Measurements from ENCODE around the gene CPSF2.

Gene CPSF2

DNA sequence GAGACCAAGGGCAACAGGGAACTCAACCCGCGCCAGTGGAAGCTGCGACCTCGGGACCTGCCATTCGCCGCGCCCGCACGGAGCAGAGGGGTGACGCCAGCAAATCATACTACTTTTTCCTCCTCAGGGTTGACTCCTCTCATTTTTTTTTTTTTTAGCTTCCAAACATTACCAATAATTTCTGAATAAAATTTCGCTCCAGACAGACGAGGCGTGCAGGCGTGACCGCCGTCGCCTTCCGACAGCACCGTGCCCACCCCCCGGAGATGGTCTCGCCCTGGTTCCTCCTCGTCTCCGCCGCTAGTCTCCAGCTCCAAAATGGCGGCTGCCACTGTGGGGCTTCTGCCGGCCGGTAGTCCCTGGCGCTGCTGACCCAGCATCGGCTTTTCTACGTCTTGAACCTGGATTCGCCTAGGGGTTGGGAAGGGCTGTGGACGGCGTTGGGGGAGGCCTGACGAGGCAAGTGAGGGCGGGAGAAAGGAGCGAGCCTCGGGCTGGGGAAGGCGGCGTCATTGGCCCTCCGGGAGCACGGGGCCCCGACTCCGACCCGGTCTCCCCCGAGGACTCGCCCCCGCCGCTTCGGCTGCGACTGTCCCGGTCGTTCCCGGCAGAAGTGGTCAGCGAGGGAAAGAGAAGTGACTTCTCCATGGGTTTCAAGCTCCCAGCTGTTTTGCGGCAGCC lies at the start of gene CPSF2, which contains the start of gene NDUFB1:
TSS of gene CPSF2 (plus strand) at position 300 of the 681 bp plus-strand sequence. CDS start 9,016 bp downstream, outside the sequence.
TSS of gene NDUFB1 (minus strand) at position 37 of the 681 bp plus-strand sequence. CDS start 4,069 bp downstream, outside the sequence.
- DNase-seq, result peak; percentile 84

DNA sequence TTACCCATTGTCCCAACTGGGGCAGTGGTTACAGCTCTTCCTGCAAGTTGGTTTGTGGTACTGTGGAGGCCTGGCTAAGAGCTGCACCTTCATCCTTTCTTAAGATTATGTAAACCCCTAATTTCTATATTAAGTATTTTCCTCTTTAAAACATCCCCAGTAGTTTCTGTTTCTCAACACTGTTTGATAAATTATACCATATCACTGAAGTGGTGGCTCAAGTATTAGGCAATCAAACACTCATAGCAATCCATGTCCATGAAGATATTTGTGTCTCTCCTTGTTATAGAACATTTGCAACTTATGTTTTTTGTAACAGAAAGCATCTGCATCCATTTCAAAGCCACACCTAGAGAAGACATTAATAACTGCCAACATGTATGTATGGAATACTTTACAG lies 47.2 kb upstream of the CPSF2 start:
- DNase-seq, result peak; percentile 1

- DNase-seq, result no peak
Measured at GRCh38 chr14:92088494-92088893, 33.3 kb upstream of the CPSF2 start.

GRCh38 chr14:92093320-92093719 lies 28.4 kb upstream of the CPSF2 start:
- no peak for DNase-seq

- no peak for DNase-seq
Measured at GRCh38 chr14:92099802-92100201, 22.0 kb upstream of the CPSF2 start.

DNA sequence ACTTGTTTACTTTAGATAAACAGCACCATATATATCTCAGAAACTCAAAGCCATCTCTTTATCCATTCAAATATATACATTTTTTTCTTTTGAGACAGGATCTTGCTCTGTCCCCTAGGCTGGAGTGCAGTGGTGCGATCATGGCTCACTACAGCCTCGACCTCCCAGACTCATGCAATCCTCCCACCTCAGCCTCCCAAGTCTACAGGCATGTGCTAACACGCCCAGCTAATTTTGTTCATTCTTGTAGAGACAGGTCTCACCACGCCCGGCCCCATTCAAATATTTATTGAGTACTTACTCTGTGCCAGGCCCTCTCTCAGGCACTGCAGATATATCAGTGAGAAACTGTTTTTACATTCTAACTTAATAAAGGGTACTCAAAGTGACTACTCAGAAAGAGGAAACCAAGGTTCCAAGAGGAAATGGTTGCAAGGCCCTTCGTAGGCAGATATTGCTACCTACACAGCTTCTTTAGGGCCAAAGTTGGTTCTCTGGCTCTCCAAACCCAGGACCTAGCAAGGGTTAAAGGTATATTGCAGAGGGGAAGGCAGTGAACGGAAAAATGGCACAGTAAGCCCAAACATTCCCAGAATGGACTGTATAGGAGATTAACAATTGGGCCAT lies 18.3 kb upstream of the CPSF2 start:
- DNase-seq, result no peak

DNA sequence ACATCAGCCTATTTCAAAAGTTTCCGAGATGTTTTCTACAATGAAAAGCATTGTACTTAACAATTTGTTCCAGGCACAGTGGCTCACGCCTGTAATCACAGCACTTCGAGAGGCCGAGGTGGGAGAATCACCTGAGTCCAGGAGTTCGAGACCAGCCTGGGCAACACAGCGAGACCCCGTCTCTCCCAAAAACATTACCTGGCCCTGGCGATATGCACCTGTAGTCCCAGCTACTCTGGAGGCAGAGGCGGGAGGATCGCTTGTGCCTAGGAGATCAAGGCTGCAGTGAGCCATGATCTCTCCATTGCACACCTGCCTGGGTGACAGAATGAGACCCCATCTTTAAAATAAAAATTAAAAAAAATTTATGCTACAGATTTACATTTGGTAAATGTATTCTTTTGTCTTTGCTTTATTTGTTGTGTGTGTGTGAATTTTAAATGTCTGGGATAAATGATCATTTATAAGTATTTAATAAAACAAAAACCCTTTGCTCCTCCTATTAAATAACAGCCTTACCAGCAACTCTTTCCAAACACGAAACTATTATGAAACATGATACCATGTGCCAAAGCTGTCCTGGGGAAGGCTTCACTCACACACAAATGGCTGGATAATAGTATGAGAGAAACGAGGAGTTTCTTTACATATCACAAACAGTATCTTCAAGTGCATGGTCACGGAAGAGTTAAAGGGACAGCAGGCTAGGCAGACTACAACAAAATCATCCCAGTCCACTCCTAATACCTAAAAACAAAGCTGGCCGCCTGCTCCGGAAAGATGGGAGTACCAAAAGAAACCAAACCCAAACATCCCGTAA lies 16.5 kb upstream of the CPSF2 start:
- no peak for DNase-seq

DNA sequence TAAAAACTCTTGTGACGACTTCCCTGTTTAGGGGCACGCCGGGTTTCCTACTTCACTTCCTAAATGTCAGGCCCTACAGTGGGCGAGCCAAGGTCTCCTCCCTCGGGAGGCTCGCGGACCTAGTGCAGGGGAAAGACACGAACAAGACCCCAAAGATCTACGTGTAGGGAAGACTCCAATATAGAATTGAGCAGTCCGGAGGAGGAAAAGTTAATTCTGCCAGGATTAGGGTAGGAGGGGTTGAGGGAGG lies 16.0 kb upstream of the CPSF2 start:
- DNase-seq, result no peak

DNA sequence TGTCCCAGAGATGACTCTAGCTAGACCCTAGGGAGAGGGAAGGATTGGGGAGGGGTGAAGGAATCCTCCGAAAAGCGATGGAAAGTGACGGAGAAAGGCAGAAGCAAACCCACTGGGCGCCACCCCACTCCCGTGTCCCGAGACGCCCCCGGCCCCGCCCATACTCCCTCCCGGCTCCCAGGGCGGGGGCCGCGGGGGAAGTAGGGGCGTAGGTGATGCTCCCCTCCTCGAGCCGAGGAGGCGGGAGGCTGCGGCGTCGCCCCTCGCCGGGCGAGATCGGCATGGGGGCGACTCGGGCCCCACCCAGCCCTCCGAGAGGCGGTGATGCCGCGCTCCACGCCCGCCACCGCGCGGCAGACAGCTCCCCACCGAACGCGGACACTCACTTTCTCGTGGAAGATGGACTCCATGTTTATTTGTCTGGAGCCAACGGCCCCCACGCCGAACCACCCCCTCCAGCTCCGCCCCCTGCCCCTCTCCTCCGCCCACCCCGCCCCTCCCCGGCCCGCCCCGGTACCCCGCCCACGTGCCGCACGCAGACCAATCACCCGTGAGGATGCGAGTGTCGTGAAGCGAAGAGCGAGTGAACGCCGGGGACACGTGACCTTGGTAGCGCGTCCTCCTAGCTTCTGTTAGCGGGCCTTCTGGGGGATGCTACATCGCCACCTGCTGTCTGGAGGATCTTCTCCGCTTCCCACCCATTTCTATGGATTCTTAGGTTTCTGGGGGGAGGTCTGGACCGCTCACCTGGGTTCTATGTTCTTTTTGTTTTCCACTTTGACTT lies 15.4 kb upstream of the CPSF2 start, which contains the start of gene ATXN3:
TSS of gene ATXN3 (minus strand) at position 440 of the 784 bp plus-strand sequence. CDS start at position 410, 30 bp downstream.
- peak; percentile 99 for DNase-seq

GRCh38 chr14:92108345-92109254 lies 13.2 kb upstream of the CPSF2 start:
- no peak for DNase-seq

- no peak for DNase-seq
Measured at GRCh38 chr14:92109490-92109889, 12.3 kb upstream of the CPSF2 start.

GRCh38 chr14:92121207-92121669 lies 531 bp upstream of the CPSF2 start:
- DNase-seq, result peak; percentile 26

DNA sequence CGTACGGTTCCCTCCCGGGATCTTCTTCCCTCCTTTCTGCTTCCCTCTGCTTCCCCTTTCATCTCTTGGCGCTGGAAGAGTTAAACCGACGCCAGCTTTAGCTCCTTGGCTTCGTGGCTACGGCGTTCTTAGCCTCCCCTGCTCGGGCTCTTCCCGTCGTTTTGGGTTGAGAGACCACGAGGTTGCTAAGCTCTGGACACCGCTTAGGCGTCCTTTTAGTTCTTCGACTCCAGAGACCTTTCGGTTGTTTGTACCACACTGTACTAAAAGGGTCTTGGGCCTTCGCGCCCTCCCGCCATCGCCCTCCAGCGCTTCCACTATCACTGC lies 545 bp downstream of the CPSF2 start:
- DNase-seq, result peak; percentile 33

- peak; percentile 11 for DNase-seq
Measured at GRCh38 chr14:92122761-92123160, 992 bp downstream of the CPSF2 start.

DNA sequence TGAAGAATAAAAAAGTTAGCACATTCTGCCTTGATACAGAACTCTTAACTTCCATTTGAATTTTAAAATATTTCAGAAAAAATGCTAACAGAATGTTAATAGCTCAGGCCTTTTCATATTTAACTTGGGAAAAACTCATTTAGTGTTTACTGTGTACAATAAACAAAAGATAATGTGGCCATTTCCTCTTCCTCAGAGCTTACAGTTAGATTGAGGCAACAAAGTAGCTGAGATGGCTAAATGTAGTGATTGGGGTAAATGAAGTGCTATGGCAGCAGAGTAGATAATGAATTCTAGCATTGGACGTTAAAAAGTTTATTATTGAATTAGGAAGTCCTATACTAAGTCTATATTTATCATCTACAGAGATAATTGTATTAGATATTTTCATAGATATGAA lies 12.7 kb downstream of the CPSF2 start:
- no peak for DNase-seq

DNA sequence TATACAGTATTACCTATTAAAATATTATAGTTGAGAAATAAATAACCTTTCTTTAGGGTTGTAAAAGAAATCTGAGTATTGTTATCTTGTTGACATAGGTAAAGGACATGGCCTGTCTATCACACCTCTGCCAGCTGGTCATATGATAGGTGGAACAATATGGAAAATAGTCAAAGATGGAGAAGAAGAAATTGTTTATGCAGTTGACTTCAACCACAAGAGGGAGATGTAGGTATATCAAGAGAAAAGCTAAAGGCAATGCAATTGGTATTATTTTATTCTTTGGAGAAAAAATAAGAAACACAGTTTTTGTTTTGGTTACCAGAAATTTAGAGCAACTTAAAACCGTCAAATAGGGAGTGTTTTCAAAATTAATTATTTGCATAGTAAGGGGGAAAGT lies 13.5 kb downstream of the CPSF2 start:
- peak; percentile 44 for DNase-seq

DNA sequence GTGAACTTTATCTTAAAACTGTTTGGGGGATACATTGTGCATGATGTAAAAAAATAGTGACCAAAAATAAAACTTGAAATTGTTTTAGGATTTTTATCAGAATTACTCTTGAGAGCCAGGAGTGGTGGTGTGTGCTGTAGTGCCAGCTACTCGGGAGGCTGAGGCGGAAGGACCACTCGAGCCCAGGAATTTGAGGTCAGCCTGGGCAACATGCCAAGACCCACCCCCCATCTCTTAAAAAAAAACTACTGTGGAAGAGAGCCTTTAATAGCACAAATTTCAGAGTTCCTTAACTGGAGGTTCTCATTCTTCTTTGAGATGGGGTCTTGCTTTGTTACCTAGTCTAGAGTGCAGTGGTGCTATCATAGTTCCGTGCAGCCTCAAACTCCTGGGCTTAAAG lies 21.5 kb downstream of the CPSF2 start:
- DNase-seq, result peak; percentile 15

- DNase-seq, result no peak
Measured at GRCh38 chr14:92143962-92144361, 22.2 kb downstream of the CPSF2 start.

DNA sequence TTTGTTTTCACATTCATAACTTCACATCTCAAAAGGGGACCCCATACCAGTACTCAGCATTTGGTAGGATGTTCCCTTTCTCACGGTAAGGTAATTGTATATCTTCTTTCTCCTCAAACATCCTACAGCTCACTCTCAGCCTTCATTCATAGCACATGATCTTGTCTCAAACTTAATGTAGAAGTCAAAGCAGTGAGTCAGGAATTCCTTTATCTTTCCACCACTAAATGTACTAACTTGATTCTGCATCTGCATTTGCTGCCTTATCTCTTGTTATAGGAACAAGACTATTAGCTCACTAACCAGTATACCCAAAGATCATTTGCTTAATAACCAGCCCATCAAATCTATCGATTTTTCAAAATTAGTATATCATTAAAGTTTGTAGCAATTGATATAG lies 22.9 kb downstream of the CPSF2 start:
- DNase-seq, result peak; percentile 19

DNA sequence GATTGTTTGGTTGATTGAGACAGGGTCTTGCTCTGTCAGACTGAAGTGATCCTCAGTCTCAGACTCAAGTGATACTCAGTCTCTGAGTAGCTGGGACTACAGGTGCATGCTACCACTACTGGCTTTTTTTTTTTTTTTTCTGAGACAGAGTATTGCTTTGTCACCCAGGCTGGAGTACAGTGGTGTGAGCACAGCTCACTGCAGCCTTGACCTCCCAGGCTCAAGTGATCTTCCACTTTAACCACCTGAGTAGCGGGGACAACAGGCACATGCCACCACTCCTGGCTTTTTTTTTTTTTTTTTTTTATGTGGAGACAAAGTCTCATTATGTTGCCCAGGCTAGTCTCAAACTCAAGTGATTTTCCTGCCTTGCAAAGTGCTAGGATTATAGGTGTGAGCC lies 31.8 kb downstream of the CPSF2 start:
- DNase-seq, result no peak

GRCh38 chr14:92154283-92154942 lies 32.6 kb downstream of the CPSF2 start:
- DNase-seq, result peak; percentile 32

Measured in fibroblast of skin of right biceps (primary cell).